GM18873 (cell line): ENCODE data around the gene ANTXR2.
"Not testable (repeated sequence)": the region's sequence is repeated elsewhere in the genome, so short reads cannot be mapped to it uniquely, and the experiment has no call there.

Experiments used
- ATAC-seq: cut with Tn5 transposase; IDR thresholded peaks from one replicate; pipeline ENCODE4 v1.9.1; 2021; ENCODE audit warnings: mild to moderate bottlenecking, moderate library complexity, moderate number of reproducible peaks; ENCODE audit not compliant: unreplicated experiment, low FRiP score

ANTXR2 gene

GRCh38 chr4:80029364-80029763 lies 43.7 kb downstream of the ANTXR2 start:
- no peak for ATAC-seq

- no peak for ATAC-seq
These were observed 45.4 kb downstream of the ANTXR2 start for GRCh38 chr4:80027611-80028010.

- no peak for ATAC-seq
These were observed 46.9 kb downstream of the ANTXR2 start for GRCh38 chr4:80026100-80026499.

- no peak for ATAC-seq
These were observed 48.7 kb downstream of the ANTXR2 start for GRCh38 chr4:80024335-80024734.

GRCh38 chr4:80022282-80022681 lies 50.7 kb downstream of the ANTXR2 start:
- no peak for ATAC-seq

- ATAC-seq = no peak
These were observed 55.7 kb downstream of the ANTXR2 start for GRCh38 chr4:80017125-80017854.

GRCh38 chr4:80016506-80016905 lies 56.5 kb downstream of the ANTXR2 start:
- no peak for ATAC-seq

- no peak for ATAC-seq
These were observed 57.4 kb downstream of the ANTXR2 start for GRCh38 chr4:80015407-80016189.

- no peak for ATAC-seq
These were observed 58.5 kb downstream of the ANTXR2 start for GRCh38 chr4:80014531-80014930.

GRCh38 chr4:80012291-80012690 lies 60.7 kb downstream of the ANTXR2 start:
- no peak for ATAC-seq

GRCh38 chr4:80011636-80012236 lies 61.3 kb downstream of the ANTXR2 start:
- no peak for ATAC-seq

GRCh38 chr4:80010316-80010715 lies 62.7 kb downstream of the ANTXR2 start:
- no peak for ATAC-seq

GRCh38 chr4:80009806-80010205 lies 63.2 kb downstream of the ANTXR2 start:
- no peak for ATAC-seq

GRCh38 chr4:80008971-80009370 lies 64.1 kb downstream of the ANTXR2 start:
- no peak for ATAC-seq

- ATAC-seq = no peak
These were observed 64.7 kb downstream of the ANTXR2 start for GRCh38 chr4:80008351-80008750.

GRCh38 chr4:80007745-80008149 lies 65.3 kb downstream of the ANTXR2 start:
- peak; percentile 83 for ATAC-seq

GRCh38 chr4:80006935-80007744 lies 65.9 kb downstream of the ANTXR2 start:
- ATAC-seq = no peak

GRCh38 chr4:80005863-80006262 lies 67.2 kb downstream of the ANTXR2 start:
- peak; percentile 51 for ATAC-seq

- no peak for ATAC-seq
These were observed 68.7 kb downstream of the ANTXR2 start for GRCh38 chr4:80004319-80004718.

GRCh38 chr4:80002559-80002958 lies 70.5 kb downstream of the ANTXR2 start:
- ATAC-seq = not testable (repeated sequence)

- ATAC-seq = not testable (repeated sequence)
These were observed 74.0 kb downstream of the ANTXR2 start for GRCh38 chr4:79999048-79999447.
